GM19468 (cell line): ENCODE data around the gene NKG7.

Source experiments
- ATAC-seq: cut with Tn5 transposase; IDR thresholded peaks from one replicate; pipeline ENCODE4 v1.9.1; 2021; ENCODE audit warnings: mild to moderate bottlenecking, moderate library complexity, moderate number of reproducible peaks; ENCODE audit not compliant: unreplicated experiment; ENCODE audit errors: extremely low read depth

The NKG7 gene

GRCh38 chr19:51392701-51393100 lies 20.2 kb upstream of the NKG7 start:
- no peak for ATAC-seq

- no peak for ATAC-seq
These were observed 18.7 kb upstream of the NKG7 start for GRCh38 chr19:51391073-51391611.

- no peak for ATAC-seq
These were observed 16.7 kb upstream of the NKG7 start for GRCh38 chr19:51389143-51389542.

- no peak for ATAC-seq
These were observed 15.5 kb upstream of the NKG7 start, which contains the start of gene LIM2 for GRCh38 chr19:51387924-51388389. Gene LIM2, minus strand, starts transcription at chr19:51387974. Its CDS starts 531 bp downstream, at chr19:51387443.

- ATAC-seq: no peak
These were observed 14.5 kb upstream of the NKG7 start for GRCh38 chr19:51386882-51387520.

- no peak for ATAC-seq
These were observed 9.6 kb upstream of the NKG7 start for GRCh38 chr19:51382004-51382403.

GRCh38 chr19:51380379-51380778 lies 7.9 kb upstream of the NKG7 start:
- ATAC-seq: no peak

GRCh38 chr19:51377422-51377821 lies 5.0 kb upstream of the NKG7 start:
- no peak for ATAC-seq

GRCh38 chr19:51375504-51376221 lies 3.2 kb upstream of the NKG7 start:
- ATAC-seq: no peak

- ATAC-seq: no peak
These were observed 319 bp downstream of the NKG7 start for GRCh38 chr19:51372021-51372648.

- no peak for ATAC-seq
These were observed 1.2 kb downstream of the NKG7 start for GRCh38 chr19:51371186-51371690.

- no peak for ATAC-seq
These were observed 2.2 kb downstream of the NKG7 start for GRCh38 chr19:51370230-51370629.

GRCh38 chr19:51368366-51369282 lies 3.8 kb downstream of the NKG7 start, which contains the start of gene CLDND2:
Gene CLDND2, minus strand, starts transcription at chr19:51369003. Its CDS starts 426 bp downstream, at chr19:51368577.
- no peak for ATAC-seq

- ATAC-seq: peak; percentile 51
These were observed 4.7 kb downstream of the NKG7 start for GRCh38 chr19:51367565-51368365.

- ATAC-seq: no peak
These were observed 5.2 kb downstream of the NKG7 start for GRCh38 chr19:51367255-51367564.

GRCh38 chr19:51366389-51367254 lies 5.8 kb downstream of the NKG7 start:
- ATAC-seq: no peak

GRCh38 chr19:51365965-51366388 lies 6.5 kb downstream of the NKG7 start, which contains the start of gene ETFB:
Gene ETFB, minus strand, starts transcription at chr19:51366388. Its CDS starts 62 bp downstream, at chr19:51366326.
- ATAC-seq: no peak
